ENCODE results near the gene LY86. TPM values are rescaled to one million over a fixed set of nuclear protein-coding genes. Genes with fewer than 3 reads are reported as not detected.

The LY86 gene
- total and polyA plus RNA-seq, 2 donors (not counting 1 experiment from before 2014, with no cell fraction given) = not detected

GRCh38 chr6:6679633-6680032, 91.1 kb downstream of the LY86 start:
- Histone ChIP-seq H3K36me3 (ENCODE audit: control insufficient read depth, insufficient read depth, low read length) (no peaks in the 10 kb centered on the region), H3K9ac (ENCODE audit: insufficient read depth, low read length) (no peak overlapping the region), H4K20me1 (ENCODE audit: control insufficient read depth, extremely low read depth, insufficient read depth, low read length) (no peaks in the 10 kb centered on the region), H2AFZ (ENCODE audit: low read length) (no peak overlapping the region), H3K4me1 (ENCODE audit: control insufficient read depth, extremely low read depth, insufficient read depth, low read length) (no peaks in the 10 kb centered on the region), H3K4me2 (ENCODE audit: extremely low read depth, insufficient read depth, low read length) (no peak overlapping the region), H3K27ac (ENCODE audit: insufficient read depth, low read length) (no peak overlapping the region), H3K79me2 (ENCODE audit: control insufficient read depth, insufficient read depth, low read length) (no peaks in the 10 kb centered on the region), H3K9me3 (ENCODE audit: control insufficient read depth, insufficient read depth, low read depth, low read length) (no peaks in the 10 kb centered on the region), H3K4me3 (replicated peaks in 1 of 4; ENCODE audit: control extremely low read depth in 1 of 4, insufficient read depth in 1 of 4, low read depth in 3 of 4, low read length in 4 of 4) (no peak overlapping the region), H3K27me3 (ENCODE audit: control insufficient read depth, insufficient read depth, low read length) (no peaks in the 10 kb centered on the region)
- TF ChIP-seq EZH2 (IDR thresholded peaks at IDR 0.05; ENCODE audit: low read length, missing control alignments) (no peak), CTCF (conservative IDR thresholded peaks at IDR 0.05 in 1 of 2, IDR thresholded peaks at IDR 0.05 in 1 of 2; ENCODE audit: low read depth in 1 of 2, low read length in 2 of 2) (no peak)
- DNase-seq (ENCODE audit: low read depth in 2 of 2) = no peak

DNA sequence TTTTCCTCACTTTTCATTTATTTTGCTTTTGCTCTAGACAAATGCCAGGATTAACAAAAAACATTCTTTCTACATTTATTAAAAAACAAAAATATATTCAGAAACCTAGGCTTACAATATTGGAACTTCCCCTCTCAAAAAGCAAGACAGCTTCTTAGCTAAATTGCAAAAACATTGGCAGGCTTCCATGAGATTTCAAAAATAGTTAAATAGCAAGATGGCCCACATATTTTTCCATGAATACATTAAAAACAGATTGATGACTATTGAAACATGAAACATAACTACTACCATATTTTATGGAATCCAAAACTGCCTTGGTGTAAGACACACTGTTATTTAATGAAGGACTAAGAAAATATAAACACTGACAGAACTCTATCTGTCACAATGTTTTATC, 92.0 kb downstream of the LY86 start:
- Histone ChIP-seq H3K4me2 (ENCODE audit: extremely low read depth, insufficient read depth, low read length) (no peak overlapping the region), H3K36me3 (ENCODE audit: control insufficient read depth, insufficient read depth, low read length) (no peaks in the 10 kb centered on the region), H3K4me3 (replicated peaks in 1 of 4; ENCODE audit: control extremely low read depth in 1 of 4, insufficient read depth in 1 of 4, low read depth in 3 of 4, low read length in 4 of 4) (no peak overlapping the region), H4K20me1 (ENCODE audit: control insufficient read depth, extremely low read depth, insufficient read depth, low read length) (no peaks in the 10 kb centered on the region), H3K27ac (ENCODE audit: insufficient read depth, low read length) (no peak overlapping the region), H3K79me2 (ENCODE audit: control insufficient read depth, insufficient read depth, low read length) (no peaks in the 10 kb centered on the region), H3K9me3 (ENCODE audit: control insufficient read depth, insufficient read depth, low read depth, low read length) (no peaks in the 10 kb centered on the region), H3K9ac (ENCODE audit: insufficient read depth, low read length) (no peak overlapping the region), H2AFZ (ENCODE audit: low read length) (no peak overlapping the region), H3K4me1 (ENCODE audit: control insufficient read depth, extremely low read depth, insufficient read depth, low read length) (no peaks in the 10 kb centered on the region), H3K27me3 (ENCODE audit: control insufficient read depth, insufficient read depth, low read length) (no peaks in the 10 kb centered on the region)
- peak in 1 of 2 donors; percentile 26 for DNase-seq (ENCODE audit: low read depth in 2 of 2)
- no peak for TF ChIP-seq CTCF (conservative IDR thresholded peaks at IDR 0.05 in 1 of 2, IDR thresholded peaks at IDR 0.05 in 1 of 2; ENCODE audit: low read depth in 1 of 2, low read length in 2 of 2)
- TF ChIP-seq EZH2 (IDR thresholded peaks at IDR 0.05; ENCODE audit: low read length, missing control alignments) = no peak

DNA sequence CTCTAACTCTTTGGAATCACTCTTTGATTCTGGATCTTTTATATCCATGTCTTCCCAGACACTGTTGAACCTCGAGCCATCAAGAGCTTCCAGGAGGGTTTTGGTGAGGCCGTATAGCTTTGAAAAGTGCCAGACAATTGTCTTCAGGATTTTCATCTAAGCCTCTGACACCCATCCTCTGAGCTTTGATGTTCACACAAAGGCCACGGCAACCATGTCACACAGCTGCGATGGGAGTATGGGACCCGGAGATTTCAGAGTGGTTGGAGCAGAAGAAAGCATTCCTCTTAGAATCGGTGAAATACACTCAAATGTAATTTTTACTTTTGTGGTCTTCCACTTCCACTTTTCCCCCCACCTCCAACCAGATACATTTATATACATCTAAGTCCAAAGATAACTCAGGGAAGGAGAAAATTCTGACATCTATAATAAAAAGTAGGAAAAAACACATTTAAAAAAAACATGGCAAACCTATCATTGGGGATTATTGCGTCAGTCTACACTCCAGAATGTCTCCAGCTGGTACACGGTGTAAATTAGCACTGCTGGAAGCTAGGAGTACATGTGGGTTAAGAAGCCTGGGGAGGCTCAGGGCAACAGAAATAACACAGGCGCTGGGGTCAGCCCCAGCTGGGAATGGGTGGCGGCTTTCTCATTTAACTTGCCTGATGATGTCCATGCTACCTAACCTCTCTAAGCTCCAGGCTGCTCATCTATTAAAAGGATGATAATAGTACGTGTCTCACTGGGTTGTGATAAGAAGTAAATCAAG, 92.7 kb downstream of the LY86 start:
- Histone ChIP-seq H3K36me3 (ENCODE audit: control insufficient read depth, insufficient read depth, low read length) (no peaks in the 10 kb centered on the region), H4K20me1 (ENCODE audit: control insufficient read depth, extremely low read depth, insufficient read depth, low read length) (no peaks in the 10 kb centered on the region), H3K9me3 (ENCODE audit: control insufficient read depth, insufficient read depth, low read depth, low read length) (no peaks in the 10 kb centered on the region), H3K9ac (ENCODE audit: insufficient read depth, low read length) (no peak overlapping the region), H3K27me3 (ENCODE audit: control insufficient read depth, insufficient read depth, low read length) (no peaks in the 10 kb centered on the region), H3K4me2 (ENCODE audit: extremely low read depth, insufficient read depth, low read length) (no peak overlapping the region), H3K79me2 (ENCODE audit: control insufficient read depth, insufficient read depth, low read length) (no peaks in the 10 kb centered on the region), H3K27ac (ENCODE audit: insufficient read depth, low read length) (no peak overlapping the region), H3K4me1 (ENCODE audit: control insufficient read depth, extremely low read depth, insufficient read depth, low read length) (no peaks in the 10 kb centered on the region), H3K4me3 (replicated peaks in 1 of 4; ENCODE audit: control extremely low read depth in 1 of 4, insufficient read depth in 1 of 4, low read depth in 3 of 4, low read length in 4 of 4) (no peak overlapping the region), H2AFZ (ENCODE audit: low read length) (no peak overlapping the region)
- no peak for DNase-seq (ENCODE audit: low read depth in 2 of 2)
- TF ChIP-seq CTCF (conservative IDR thresholded peaks at IDR 0.05 in 1 of 2, IDR thresholded peaks at IDR 0.05 in 1 of 2; ENCODE audit: low read depth in 1 of 2, low read length in 2 of 2) (no peak), EZH2 (IDR thresholded peaks at IDR 0.05; ENCODE audit: low read length, missing control alignments) (no peak)
